HG03460 (cell line): ENCODE data around the gene TGFBR3.
"Not testable (repeated sequence)": the region's sequence is repeated elsewhere in the genome, so short reads cannot be mapped to it uniquely, and the experiment has no call there.

ENCODE experiments used
- ATAC-seq: cut with Tn5 transposase; IDR thresholded peaks from one replicate; pipeline ENCODE4 v1.9.1; 2021; ENCODE audit not compliant: unreplicated experiment

The TGFBR3 gene

DNA sequence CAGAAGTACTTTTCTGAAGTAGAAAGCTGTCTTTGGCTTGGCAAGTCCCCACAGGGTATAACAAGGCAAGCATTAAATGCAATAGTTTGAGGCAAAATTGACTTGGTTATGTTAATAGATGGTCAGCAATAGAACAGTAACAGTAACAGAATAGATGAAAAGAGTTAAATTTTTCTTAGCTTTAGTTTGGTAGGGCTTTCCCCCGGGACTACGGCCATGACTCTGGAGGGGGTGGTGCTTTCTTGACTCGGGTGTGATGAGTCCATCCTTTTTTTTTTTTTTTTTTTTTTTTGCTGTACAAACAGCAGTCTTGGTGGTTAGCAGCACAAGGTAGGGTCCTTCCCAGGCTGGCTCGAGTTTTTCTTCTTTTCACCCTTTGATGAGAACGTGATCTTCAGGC, 219.3 kb downstream of the TGFBR3 start:
- ATAC-seq: not testable (repeated sequence)

DNA sequence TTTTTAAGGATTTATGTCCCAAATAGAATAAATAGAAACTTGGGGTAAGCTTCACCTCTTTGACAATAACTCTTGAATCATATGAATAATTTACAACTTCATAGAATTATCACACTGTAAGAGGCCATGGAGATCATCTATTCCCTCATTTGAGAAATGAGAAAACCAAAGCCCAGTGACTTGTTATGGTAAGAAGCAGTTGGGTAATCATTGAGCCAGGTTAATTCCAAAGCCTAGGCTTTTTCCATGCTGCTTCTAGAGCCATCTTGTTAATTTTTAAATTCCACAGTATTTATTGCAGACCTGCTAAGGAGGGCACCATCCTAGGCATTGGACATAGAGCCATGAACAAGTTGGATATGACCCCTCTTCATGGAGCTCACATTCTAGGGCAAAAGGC, 224.8 kb downstream of the TGFBR3 start:
- ATAC-seq: no peak

DNA sequence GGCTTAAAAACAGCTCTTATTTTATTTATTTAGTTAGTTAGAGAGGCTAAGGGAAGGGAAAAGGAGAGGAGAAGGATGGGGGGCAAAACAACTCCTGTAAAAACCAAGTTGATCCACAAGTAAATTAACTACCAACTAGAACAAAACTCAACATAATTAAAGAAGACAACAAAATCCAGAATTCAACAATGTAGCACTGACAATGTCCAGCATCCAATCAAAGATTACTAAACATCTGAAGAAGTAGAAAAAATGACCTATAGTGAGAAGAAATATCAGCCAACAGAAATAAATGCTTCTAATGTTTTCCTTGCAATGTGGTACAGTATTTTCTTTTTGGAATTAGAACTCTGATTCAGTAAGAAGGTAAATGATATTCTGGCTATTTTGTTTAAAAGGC, 225.2 kb downstream of the TGFBR3 start:
- ATAC-seq: no peak

DNA sequence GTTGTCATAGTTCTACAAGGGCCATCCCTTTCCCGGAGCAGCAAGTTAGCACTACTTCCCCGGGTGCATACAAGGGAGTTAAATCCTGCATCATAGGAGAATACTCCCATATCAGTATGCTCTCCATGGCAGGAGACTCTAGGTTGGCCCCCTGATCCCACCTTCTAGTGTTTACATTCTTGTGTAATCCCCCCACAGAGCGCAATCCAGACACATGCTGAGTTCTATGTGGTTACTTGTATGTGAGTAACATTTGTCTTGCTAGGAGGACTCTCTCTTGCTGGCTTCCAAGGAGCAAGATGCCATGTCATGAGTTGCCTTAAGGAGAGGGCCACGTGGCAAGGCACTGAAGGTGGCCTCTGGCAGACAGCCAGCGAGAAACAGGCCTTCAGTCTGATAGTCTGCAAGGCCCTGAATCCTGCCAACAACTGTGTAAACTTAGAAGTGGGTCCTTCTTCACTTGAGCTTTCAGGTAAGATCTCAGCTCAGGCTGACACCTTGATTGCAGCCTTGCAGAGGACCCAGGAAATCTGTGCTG, 230.0 kb downstream of the TGFBR3 start:
- no peak for ATAC-seq

DNA sequence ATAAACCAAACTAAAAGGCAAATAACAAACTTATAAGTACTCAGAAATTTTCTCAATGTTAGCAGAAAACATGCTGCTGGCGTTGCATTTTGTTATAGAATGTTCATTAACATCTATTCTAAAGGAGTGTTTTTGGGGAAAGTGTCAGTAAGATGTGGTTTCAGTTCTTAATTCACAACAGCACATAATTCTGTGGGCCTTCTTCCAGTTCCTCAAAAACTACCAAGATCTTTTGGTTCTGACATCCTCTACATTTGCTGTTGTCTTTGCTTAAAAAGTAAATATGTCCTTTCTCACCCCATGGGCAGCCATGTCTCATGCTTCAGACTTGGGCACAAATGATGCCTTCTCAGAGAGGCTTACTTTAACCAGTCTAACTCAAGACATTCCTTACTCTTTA, 232.8 kb downstream of the TGFBR3 start:
- no peak for ATAC-seq

DNA sequence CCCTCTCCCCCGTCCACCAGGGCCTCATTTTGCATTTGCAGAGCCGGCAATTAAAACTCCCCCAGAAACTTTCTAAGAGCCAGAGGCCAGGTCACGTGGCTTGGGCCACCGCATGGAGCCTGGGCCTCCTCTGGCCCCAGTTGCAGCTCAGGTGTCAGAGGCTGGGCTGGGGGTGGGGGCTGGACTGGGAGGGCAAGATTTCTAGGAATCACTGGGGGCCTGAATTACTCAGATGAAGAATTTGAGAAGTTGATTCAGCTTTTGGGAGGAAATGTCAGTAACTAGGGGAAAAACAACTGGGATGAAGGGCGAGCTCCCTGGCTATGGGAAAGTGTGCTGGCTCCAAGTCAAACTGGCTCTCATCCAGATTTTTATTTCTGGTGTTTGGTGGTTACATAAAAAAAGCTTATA, 234.3 kb downstream of the TGFBR3 start:
- ATAC-seq: no peak

DNA sequence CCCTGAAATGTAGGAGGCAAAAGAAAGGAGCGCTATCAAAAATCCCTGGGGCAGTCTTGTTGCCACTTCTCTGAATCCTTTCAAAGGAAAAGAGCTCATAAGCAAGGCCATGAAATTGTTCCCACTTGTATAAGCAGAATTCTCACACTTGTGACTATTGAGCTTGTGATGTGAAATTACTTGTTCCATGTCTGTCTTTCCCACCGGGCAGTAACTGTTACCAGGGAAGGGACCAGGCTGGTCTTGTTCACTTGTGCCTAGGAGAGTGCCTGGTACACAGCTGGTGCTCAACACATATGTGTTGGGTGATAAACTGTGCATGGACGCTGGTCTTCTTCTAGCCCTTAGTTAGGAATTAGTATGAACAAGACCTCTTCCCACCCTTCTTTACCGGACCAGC, 234.7 kb downstream of the TGFBR3 start:
- ATAC-seq: no peak

DNA sequence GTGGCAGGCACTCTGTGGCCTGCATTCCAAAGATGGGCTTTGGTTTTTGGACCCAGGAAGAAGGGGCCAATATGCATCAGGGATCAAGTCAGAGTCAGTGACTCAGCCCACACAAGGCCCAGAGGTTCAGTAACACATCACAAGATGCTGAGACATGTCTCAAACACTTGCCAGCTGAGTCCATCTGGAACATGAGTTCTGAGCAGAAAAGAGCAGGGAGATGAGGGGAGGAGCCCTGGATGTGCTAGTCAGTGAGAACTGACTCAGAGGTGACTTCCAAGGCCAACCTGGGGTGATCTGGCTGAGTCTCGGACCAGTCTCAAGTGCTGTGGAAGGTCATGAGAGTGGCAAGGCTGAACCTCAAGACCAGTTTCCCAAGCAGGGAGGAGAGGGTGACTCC, 235.2 kb downstream of the TGFBR3 start:
- ATAC-seq: no peak

DNA sequence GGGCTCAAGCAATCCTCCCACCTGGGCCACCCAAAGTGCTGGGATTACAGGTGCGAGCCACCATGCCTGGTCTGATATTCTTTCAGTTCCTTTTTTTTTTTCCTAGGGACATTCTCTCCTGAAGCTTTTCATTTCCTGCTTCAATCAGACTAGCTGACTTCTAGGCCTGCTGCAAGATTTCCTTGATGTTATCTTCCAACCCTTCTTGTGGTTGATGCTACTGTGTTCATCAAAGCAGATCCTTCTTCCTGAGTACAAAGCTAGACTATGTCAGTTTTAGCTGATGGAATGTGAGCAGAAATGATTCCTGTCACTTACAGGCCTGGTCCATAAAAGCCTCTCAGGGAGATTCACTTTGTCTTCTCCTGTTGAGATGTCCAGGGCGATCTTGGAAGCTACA, 238.9 kb downstream of the TGFBR3 start:
- ATAC-seq: no peak

DNA sequence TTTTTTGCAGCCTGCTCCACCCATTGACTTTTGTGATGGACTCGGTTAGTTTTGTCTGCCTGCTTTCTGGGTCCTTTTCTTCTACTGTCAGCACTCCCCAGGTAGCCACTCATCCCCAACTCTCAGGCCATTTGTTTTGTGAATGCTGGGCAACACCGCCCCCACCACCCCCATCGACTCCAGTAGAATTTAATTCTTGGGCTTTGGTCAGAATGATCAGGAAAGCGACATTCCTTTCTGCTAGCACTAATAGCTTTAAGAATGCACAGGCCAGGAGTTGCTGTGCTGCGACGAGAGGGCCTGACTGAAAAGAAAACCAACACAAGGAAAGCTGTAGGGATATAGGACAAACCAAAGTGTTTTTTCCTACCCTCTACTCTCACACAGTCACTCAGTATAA, 240.9 kb downstream of the TGFBR3 start:
- ATAC-seq: no peak

DNA sequence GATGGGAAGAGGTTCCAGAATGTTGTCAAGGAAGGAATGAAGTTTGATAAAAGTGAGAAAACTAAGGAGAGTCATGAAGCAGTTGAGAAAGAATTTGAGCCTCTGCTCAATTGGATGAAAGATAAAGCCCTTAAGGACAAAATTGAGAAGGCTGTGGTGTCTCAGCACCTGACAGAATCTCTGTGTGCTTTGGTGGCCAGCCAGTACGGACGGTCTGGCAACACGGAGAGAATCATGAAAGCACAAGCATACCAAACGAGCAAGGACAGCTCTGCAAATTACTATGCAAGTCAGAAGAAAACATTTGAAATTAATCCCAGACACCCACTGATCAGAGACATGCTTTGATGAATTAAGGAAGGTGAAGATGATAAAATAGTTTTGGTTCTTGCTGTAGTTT, 242.5 kb downstream of the TGFBR3 start:
- no peak for ATAC-seq

DNA sequence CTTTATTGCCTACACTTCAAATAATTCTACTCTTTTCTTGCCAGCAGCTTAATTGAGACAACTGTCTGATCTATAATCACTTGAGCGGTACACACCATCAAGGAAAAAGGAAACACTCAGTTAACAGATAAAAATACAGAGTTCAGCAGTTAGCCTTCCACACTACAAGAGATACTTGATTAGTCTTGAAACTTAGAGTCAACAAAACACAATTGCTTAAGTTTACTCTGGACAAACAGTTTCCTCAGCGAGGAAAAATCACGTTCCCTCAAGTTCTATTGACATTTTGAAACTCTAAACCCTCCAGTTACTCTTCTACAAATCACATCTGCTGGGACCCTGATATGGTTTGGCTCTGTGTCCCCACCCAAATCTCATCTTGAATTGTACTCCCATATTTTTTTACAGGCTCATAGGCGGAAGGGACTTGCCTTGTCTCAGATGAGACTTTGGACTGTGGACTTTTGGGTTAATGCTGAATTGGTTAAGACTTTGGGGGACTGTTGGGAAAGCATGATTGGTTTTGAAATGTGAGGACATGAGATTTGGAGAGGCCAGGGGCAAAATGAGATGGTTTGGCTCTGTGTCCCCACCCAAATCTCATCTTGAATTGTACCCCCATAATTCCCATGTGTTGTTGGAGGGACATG, 244.9 kb downstream of the TGFBR3 start:
- no peak for ATAC-seq

DNA sequence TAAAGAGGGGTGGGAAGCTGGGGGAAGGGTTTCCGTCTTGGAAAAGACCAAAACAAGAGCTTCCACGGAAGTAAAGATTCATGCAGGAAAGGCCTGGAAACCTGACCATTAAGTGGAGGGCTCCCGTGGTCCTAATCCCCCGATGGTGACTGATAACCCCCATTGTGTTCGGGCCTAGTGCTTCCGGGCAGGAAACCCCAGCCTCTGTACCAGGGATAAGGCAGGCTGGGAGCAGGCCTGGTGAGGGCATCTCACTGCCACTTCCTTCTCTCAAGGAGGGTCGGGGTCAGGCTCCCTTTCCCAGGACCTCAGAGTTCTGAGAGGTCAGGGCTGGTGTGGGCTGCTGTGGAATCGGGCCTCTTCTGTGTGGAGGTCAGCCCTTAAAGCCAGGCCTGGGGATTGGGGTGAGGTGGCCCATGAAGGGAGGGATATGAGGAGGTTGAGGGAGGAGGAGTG, 248.4 kb downstream of the TGFBR3 start:
- no peak for ATAC-seq

DNA sequence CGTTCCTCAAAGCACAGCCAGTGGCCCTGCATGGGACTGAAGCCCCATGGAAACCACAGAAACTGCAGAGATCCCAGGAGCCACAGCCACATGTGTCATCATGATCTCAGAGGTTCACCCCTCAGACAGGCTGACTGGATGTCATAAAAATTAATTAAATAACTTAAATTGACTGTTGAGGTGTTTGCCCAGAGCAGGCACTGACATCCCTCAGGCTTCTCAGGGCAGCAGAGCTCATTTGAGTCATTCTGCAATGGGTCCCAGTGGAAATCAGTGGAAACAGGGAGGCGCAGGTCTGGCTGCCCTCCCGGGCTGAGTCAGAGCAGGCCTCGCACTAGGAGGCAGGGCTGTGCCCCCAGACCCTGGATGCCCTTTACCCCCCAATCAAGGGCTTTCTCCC, 250.2 kb downstream of the TGFBR3 start:
- no peak for ATAC-seq

DNA sequence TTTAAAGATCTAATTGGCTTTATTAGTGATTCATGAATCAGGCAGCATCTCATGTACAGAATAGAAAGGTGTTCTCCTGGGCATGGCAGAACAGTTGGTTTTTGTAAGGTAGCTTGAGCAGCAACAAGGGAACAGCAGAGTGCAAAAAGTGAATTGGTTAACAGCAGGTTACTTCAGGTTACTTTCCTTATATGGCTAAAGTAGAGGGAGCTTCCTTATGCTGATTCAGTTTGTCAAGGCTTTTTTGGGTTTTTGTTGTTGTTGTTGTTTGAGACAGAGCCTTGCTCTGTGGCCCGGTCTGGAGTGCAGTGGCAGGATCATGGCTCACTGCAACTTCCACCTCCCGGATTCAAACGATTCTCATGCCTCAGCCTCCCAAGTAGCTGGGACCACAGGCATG, 252.5 kb downstream of the TGFBR3 start:
- no peak for ATAC-seq

DNA sequence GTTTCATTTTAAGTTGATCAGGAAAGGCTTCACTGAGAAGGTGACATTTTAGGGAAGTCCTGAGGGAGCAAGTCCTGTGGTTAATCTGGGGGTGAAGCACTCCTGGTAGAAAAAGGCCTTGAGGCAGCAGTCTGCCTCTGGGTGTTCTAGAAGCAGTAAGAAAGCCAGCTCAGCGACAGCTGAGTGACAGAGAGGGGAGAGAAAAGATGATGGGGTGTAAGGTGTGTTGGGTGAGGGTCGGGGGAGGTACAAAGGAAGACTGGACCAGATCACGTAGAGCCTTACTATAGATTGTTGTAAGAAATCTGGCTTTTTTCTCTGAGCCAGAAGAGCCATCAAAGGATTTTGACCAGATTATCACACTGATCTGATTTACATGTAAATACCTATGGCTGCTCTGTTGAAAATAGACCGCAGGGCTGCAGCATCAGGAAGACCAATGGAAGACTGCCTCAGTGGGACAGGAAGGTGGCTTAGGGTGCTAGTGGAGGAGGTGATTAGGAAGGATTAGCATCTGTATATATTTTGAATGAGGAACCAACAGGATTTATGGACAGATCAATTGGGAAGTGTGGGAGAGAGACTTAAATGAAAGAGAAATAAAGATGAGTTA, 254.1 kb downstream of the TGFBR3 start:
- ATAC-seq: no peak

DNA sequence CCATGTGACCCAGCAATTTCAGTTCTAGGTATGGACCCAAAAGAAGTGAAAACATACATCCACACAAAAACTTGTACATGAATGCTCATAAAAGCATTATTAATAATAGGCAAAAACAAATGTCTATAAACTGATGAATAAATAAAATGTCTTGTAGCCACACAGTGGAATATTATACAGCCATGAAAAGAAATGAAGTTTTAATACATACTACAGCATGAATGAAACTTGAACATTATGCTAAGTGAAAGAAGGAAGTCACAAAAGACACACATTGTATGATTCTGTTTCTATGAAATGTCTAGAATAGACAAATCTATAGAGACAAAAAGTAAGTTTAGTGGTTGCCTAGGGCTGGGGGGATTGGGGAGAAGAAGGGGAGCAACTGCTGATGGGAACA, 255.1 kb downstream of the TGFBR3 start:
- no peak for ATAC-seq
